ENCODE data around the gene OR6N2. TPM values are rescaled to one million over a fixed set of nuclear protein-coding genes. Genes with fewer than 3 reads are reported as not detected.
A peak's percentile ranks its signal among the peaks of the same experiment; 100 is the strongest.

The OR6N2 gene
- not detected for polyA plus RNA-seq (2012; ENCODE audit: missing spikeins)

GRCh38 chr1:158781104-158781503 lies at the start of gene OR6N2:
Gene OR6N2, minus strand, starts transcription at chr1:158781204. Its CDS starts 3,569 bp downstream, at chr1:158777635.
- DNase-seq (ENCODE audit: insufficient read length) (no peak), FAIRE-seq (no peak)
- TF ChIP-seq POLR2A (IDR thresholded peaks at IDR 0.05; ENCODE audit: low read depth, low read length): no peak
- no peak for TF ChIP-seq POLR2AphosphoS5 (IDR thresholded peaks at IDR 0.05; ENCODE audit: low read depth, low read length)
- no peak for TF ChIP-seq TAF1 (IDR thresholded peaks at IDR 0.05; ENCODE audit: borderline replicate concordance, low read depth, low read length)

DNA sequence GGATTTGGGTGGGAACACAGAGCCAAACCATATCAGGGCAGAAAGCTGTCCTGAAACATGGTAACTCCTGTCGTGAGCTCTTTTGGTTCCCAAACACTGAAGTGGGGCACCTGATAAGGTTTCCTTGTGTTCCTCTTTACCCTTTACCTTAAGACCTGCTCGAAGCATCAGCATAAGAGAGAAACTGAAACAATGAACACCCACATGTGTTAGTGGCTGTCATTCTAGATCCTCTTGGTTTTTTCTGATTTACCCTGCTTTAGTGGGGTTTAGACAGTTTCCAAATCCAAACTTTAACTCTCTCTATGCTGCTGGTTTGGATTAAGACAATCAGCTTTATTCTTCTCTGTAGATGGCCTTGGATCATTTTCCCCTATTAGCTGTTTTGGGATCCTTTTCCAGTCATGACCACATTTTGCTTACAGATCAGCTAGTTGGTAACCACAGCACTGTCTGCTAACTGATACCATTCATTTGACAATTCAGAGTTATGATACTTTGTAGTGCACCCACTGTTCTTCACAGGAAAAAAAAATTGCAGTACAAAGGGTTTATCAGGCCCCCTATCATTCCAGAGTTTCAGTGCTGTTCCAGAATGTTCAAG lies 49.2 kb upstream of the OR6N2 start:
- FAIRE-seq (peak; percentile 67), DNase-seq (ENCODE audit: insufficient read length) (no peak)
- no peak for TF ChIP-seq TAF1 (IDR thresholded peaks at IDR 0.05; ENCODE audit: borderline replicate concordance, low read depth, low read length)
- TF ChIP-seq POLR2AphosphoS5 (IDR thresholded peaks at IDR 0.05; ENCODE audit: low read depth, low read length): no peak
- TF ChIP-seq POLR2A (IDR thresholded peaks at IDR 0.05; ENCODE audit: low read depth, low read length): no peak

DNA sequence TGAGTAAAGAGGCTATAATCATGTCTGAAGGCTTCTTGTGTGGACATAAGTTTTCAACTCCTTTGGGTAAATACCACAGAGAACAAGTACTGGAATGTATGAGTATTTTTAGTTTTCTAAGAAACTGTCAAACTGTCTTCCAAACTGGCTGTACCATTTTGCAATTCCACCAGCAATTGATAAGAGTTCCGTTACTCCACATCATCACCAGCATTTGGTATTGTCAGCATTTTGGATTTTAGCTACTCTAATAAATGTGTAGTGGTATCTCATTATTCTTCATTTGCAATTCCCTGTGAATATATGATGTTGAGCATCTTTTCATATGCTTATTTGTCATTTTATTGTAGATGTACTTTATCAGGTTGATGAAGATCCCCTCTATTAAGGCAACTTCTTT lies 40.7 kb upstream of the OR6N2 start:
- no peak for FAIRE-seq
- TF ChIP-seq TAF1 (IDR thresholded peaks at IDR 0.05; ENCODE audit: borderline replicate concordance, low read depth, low read length) (no peak), POLR2AphosphoS5 (IDR thresholded peaks at IDR 0.05; ENCODE audit: low read depth, low read length) (no peak), POLR2A (IDR thresholded peaks at IDR 0.05; ENCODE audit: low read depth, low read length) (no peak)
- DNase-seq (ENCODE audit: insufficient read length): no peak

DNA sequence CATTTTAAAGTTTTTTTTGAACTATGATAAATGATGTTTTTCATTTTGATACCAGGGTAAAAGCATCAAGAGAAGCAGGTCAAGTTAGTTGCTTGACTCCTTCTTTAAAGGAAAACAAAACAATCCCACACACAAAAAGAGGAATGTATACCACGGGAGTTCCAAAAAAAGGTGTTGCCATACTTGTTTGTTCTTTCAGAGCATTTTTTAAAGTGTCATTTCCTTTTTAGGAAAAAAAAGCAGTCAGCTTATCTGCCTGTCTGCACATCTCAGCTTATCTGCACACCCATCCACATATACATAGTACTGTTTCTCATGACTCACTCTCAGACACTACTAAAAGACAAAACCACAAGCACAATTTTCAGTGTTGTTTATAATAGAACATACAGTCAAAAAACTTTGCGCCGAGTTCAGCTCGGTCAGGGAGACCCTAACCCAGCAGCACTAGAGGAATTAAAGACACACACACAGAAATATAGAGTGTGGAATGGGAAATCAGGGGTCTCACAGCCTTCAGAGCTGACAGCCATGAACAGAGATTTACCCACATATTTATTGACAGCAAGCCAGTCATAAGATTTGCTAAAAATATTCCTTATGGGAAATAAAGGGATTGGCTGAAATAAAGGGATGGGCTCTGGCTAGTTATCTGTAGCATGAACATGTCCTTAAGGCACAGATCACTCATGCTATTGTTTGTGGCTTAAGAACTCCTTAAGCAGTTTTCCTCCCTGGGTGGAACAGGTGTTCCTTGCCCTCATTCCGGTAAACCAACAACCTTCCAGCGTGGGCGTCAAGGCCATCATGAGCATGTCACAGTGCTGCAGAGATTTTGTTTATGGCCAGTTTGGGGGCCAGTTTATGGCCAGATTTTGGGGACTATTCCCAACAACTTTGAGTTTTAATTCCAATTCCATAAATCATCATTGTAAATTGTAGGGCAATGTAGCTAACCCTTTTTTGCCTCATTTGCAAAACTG lies 38.7 kb upstream of the OR6N2 start:
- FAIRE-seq: peak; percentile 33
- TF ChIP-seq TAF1 (IDR thresholded peaks at IDR 0.05; ENCODE audit: borderline replicate concordance, low read depth, low read length): no peak
- TF ChIP-seq POLR2A (IDR thresholded peaks at IDR 0.05; ENCODE audit: low read depth, low read length): no peak
- no peak for TF ChIP-seq POLR2AphosphoS5 (IDR thresholded peaks at IDR 0.05; ENCODE audit: low read depth, low read length)
- no peak for DNase-seq (ENCODE audit: insufficient read length)

DNA sequence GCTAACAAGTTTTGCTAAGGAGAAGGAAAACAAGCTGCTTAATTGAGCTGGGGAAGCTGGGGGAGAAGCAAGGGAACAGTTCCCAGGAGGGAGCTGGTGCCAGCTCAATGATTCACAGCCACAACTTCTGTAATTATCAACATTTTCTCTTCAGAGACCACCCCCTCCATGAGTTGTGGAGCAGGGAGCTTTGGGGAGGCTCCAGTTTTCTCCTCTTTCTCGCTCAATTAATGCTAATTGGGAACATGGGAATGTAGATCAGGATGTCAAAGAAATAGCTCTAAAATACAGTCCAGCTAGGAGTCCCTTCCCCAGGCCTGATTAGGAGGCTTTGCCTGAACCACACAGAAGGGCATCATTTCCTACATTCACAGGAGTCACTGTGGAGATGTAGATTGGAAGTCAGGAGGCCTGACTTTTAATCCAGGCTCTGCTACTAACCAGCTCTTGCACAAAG lies 38.0 kb upstream of the OR6N2 start:
- TF ChIP-seq TAF1 (IDR thresholded peaks at IDR 0.05; ENCODE audit: borderline replicate concordance, low read depth, low read length): no peak
- TF ChIP-seq POLR2A (IDR thresholded peaks at IDR 0.05; ENCODE audit: low read depth, low read length): no peak
- TF ChIP-seq POLR2AphosphoS5 (IDR thresholded peaks at IDR 0.05; ENCODE audit: low read depth, low read length): no peak
- DNase-seq (ENCODE audit: insufficient read length): no peak
- peak; percentile 80 for FAIRE-seq

DNA sequence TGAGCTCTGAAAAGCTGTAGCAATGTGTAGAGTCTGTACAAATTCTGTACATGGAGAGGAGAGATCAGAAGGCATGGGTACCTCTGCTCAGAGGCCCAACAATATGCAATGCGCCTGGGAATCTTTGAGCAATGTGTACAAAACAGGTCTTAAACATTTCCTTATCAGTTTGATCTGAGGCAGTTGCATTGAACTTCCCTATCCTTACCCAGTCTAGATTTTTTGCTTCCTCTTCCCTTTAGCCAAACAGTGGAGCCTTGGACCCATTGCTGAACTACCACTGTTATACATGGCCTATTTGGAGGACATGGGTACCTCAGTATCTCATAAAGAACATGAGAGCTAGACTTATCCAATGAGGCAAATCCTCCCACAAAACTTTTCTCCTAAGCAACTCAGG lies 37.6 kb upstream of the OR6N2 start:
- DNase-seq (ENCODE audit: insufficient read length) (no peak), FAIRE-seq (no peak)
- TF ChIP-seq POLR2A (IDR thresholded peaks at IDR 0.05; ENCODE audit: low read depth, low read length) (no peak), POLR2AphosphoS5 (IDR thresholded peaks at IDR 0.05; ENCODE audit: low read depth, low read length) (no peak), TAF1 (IDR thresholded peaks at IDR 0.05; ENCODE audit: borderline replicate concordance, low read depth, low read length) (no peak)

DNA sequence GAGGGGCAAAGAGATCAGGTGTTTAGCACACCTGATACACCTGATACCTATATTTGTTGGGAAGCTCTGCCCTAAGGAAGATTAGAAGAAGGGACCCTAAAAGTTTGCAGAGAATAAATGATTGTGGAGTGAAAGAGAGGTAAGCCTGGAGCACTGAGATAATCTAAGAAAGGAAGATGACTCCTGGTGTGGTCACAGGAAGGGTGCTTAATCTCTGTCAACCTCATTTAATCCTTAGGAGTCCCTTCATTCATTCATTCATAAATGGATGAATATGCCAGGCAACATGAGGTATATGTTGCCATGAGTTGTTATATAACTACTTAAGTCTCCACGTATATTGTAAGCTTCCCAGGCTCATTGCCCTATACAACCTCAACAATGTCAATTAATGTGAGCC lies 34.0 kb upstream of the OR6N2 start:
- FAIRE-seq (no peak), DNase-seq (ENCODE audit: insufficient read length) (no peak)
- no peak for TF ChIP-seq TAF1 (IDR thresholded peaks at IDR 0.05; ENCODE audit: borderline replicate concordance, low read depth, low read length)
- no peak for TF ChIP-seq POLR2A (IDR thresholded peaks at IDR 0.05; ENCODE audit: low read depth, low read length)
- TF ChIP-seq POLR2AphosphoS5 (IDR thresholded peaks at IDR 0.05; ENCODE audit: low read depth, low read length): no peak

GRCh38 chr1:158813164-158813563 lies 32.2 kb upstream of the OR6N2 start:
- TF ChIP-seq TAF1 (IDR thresholded peaks at IDR 0.05; ENCODE audit: borderline replicate concordance, low read depth, low read length) (no peak), POLR2A (IDR thresholded peaks at IDR 0.05; ENCODE audit: low read depth, low read length) (no peak), POLR2AphosphoS5 (IDR thresholded peaks at IDR 0.05; ENCODE audit: low read depth, low read length) (no peak)
- FAIRE-seq (no peak), DNase-seq (ENCODE audit: insufficient read length) (no peak)

- TF ChIP-seq TAF1 (IDR thresholded peaks at IDR 0.05; ENCODE audit: borderline replicate concordance, low read depth, low read length) (no peak), POLR2A (IDR thresholded peaks at IDR 0.05; ENCODE audit: low read depth, low read length) (no peak), POLR2AphosphoS5 (IDR thresholded peaks at IDR 0.05; ENCODE audit: low read depth, low read length) (no peak)
- no peak for DNase-seq (ENCODE audit: insufficient read length)
- no peak for FAIRE-seq
Measured at GRCh38 chr1:158812336-158812735, 31.3 kb upstream of the OR6N2 start.

DNA sequence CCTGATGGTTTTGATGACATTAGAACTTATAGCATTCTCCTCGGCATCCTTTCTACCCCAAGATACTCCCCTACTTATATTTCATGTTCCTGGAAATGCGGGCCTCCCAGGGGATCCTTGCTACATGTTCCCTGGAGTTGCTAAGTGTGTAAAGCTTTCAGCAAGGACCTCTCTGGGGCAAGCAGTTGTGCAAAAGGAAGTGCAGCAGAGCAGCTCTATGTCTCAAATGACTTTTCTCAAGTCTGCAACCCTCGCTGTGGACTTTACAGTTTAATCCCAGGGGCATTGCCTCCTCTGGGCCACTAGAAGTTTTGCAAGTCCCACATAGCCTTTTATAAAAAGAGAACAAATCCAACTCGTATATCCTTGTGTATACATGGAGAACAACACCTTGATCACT lies 29.3 kb upstream of the OR6N2 start:
- TF ChIP-seq POLR2A (IDR thresholded peaks at IDR 0.05; ENCODE audit: low read depth, low read length) (no peak), POLR2AphosphoS5 (IDR thresholded peaks at IDR 0.05; ENCODE audit: low read depth, low read length) (no peak), TAF1 (IDR thresholded peaks at IDR 0.05; ENCODE audit: borderline replicate concordance, low read depth, low read length) (no peak)
- DNase-seq (ENCODE audit: insufficient read length): no peak
- peak; percentile 46 for FAIRE-seq

- DNase-seq (ENCODE audit: insufficient read length) (no peak), FAIRE-seq (no peak)
- no peak for TF ChIP-seq POLR2AphosphoS5 (IDR thresholded peaks at IDR 0.05; ENCODE audit: low read depth, low read length)
- TF ChIP-seq TAF1 (IDR thresholded peaks at IDR 0.05; ENCODE audit: borderline replicate concordance, low read depth, low read length): no peak
- TF ChIP-seq POLR2A (IDR thresholded peaks at IDR 0.05; ENCODE audit: low read depth, low read length): no peak
Measured at GRCh38 chr1:158809862-158810261, 28.9 kb upstream of the OR6N2 start.
